ENCODE data around the gene SLC37A1.
"Not testable (repeated sequence)": the region's sequence is repeated elsewhere in the genome, so short reads cannot be mapped to it uniquely, and the experiment has no call there.

SLC37A1 gene

DNA sequence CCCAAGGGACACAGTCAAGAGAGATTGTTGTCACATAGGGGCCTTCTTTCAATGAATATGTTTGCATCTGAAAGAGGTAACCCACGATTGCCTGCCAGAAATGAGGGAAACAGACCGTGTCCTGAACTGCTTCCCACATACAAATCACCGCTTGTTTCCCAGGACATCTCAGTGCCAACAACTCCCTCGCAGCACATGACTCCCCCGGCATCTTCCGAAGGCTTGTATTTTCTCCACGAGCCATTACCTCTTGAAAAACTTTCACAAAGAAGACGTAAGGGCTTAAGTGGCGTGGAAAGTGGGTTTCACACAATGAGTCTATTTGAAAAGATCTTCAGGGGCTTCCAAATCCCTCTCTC lies 108.1 kb downstream of the SLC37A1 start:
- no peak for TF ChIP-seq CTCF (IDR thresholded peaks at IDR 0.05; ENCODE audit: borderline replicate concordance, insufficient read depth, low read depth, low read length)
- H3K4me3 ChIP-seq (ENCODE audit: low read depth, low read length): no peak overlapping the region

DNA sequence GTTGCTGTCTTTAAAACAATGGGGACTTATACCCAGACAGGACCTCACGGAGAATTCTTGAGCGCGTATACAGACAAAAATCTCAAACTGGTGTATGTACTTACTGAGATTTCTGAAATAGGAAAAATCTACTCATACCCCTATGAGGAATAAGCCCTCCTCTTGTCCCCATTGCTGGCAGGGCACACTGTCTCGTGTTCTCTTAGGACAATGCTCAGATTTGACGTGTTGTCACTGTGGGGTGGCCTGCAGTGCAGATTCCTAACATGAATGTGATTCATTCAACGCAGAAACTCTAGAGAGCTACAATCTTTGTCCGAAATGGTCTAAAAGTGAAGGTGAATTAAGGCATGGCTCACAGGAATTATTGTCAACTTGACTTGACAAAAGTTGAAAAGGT lies 108.6 kb downstream of the SLC37A1 start:
- H3K4me3 ChIP-seq (ENCODE audit: low read depth, low read length): no peak overlapping the region
- no peak for TF ChIP-seq CTCF (IDR thresholded peaks at IDR 0.05; ENCODE audit: borderline replicate concordance, insufficient read depth, low read depth, low read length)

DNA sequence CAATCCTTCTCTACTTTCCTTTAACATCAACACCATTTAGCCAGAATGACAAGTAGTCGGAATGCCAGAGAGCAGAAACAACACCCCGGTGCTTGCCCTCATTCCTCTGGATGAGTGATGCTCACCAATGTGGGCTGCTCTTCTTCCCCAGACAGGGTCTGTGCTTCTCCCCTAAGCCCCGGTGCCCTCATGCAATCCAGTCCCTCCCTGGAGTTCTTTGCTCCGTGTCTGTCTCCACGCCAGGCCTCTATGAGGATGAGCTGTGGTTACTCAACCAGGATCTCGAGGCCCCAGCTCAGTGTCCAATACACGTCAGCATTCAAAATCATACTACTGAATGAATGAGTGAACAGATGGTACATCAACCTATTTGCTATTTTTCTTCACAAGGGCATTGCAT lies 110.0 kb downstream of the SLC37A1 start:
- no peak for TF ChIP-seq CTCF (IDR thresholded peaks at IDR 0.05; ENCODE audit: borderline replicate concordance, insufficient read depth, low read depth, low read length)
- no peak overlapping the region for H3K4me3 ChIP-seq (ENCODE audit: low read depth, low read length)

- no peak overlapping the region for H3K4me3 ChIP-seq (ENCODE audit: low read depth, low read length)
- TF ChIP-seq CTCF (IDR thresholded peaks at IDR 0.05; ENCODE audit: borderline replicate concordance, insufficient read depth, low read depth, low read length): no peak
These were observed 110.6 kb downstream of the SLC37A1 start for GRCh38 chr21:42624095-42624790.

DNA sequence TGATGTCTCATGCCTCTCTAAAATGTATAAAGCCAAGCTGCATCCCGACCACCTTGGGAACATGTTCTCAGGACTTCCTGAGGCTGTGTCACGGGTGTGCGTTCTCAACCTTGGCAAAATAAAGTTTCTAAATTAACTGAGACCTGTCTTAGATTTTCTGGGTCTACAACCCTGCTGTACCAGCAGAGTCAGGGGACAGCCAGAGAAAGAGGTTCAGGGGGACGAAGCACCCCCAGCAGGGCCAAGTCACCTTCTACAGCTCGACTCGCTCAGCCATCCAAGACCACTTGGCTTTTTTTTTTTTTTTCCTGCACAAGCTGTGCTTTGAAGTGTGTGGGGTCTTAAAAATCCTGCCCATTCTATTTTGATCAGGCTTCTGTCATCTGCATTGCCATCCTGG lies 111.3 kb downstream of the SLC37A1 start:
- TF ChIP-seq CTCF (IDR thresholded peaks at IDR 0.05; ENCODE audit: borderline replicate concordance, insufficient read depth, low read depth, low read length): no peak
- no peak overlapping the region for H3K4me3 ChIP-seq (ENCODE audit: low read depth, low read length)

DNA sequence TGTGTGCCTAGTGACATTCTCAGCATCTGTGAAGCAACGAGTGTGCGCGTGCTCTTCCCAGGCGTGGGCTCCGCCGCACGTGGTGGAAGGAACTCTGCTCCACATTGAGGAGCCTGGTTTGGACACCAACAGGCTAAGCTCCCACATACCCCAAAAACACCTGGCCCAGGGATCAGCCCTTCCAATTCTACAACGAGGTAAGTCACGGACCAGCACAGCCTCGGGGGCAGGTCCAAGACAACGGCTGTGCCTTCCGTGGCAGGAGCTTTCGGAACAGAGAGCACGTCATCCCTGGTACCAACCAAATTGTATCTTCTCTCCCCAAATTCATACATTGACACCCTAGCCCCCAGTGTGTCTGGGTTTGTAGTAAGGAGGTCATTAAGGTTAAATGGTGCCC lies 112.5 kb downstream of the SLC37A1 start:
- no peak overlapping the region for H3K4me3 ChIP-seq (ENCODE audit: low read depth, low read length)
- TF ChIP-seq CTCF (IDR thresholded peaks at IDR 0.05; ENCODE audit: borderline replicate concordance, insufficient read depth, low read depth, low read length): no peak

DNA sequence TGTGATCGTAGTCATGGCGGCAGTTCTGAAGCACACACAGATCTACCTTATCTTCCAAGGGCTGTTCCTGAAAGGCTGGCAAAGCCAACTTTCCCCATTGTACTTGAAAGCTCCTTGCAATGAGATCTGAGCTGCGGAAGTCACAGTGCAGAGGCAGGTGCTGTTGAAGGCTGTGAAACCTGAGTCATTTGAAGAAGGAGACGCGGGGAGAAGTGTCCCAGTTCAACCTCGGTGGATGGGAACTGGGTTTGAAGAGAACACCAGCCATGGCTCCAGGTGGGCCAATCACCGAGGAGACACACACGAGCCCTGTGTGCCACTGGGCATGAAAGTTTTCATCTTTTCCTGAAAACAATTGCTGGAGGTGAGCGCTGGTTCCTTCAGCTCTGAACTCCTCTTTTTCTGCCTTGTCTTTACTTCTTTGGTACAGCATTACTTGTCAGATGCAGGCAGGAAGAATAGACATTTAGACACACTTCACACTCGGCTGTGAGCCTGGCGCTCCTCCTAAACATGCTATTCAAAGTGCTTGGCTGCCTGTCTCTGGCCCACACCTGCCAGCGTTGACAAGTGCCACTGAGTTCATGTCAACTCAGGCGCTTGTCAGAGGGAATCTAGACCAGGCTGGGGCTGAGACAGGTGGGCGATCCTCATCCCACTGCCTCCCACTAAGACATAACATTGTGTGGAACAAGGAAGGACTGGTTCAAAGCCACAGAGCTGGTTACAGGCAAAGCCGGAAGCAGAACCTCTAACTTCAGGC lies 114.1 kb downstream of the SLC37A1 start:
- TF ChIP-seq CTCF (IDR thresholded peaks at IDR 0.05; ENCODE audit: borderline replicate concordance, insufficient read depth, low read depth, low read length): no peak
- no peak overlapping the region for H3K4me3 ChIP-seq (ENCODE audit: low read depth, low read length)

DNA sequence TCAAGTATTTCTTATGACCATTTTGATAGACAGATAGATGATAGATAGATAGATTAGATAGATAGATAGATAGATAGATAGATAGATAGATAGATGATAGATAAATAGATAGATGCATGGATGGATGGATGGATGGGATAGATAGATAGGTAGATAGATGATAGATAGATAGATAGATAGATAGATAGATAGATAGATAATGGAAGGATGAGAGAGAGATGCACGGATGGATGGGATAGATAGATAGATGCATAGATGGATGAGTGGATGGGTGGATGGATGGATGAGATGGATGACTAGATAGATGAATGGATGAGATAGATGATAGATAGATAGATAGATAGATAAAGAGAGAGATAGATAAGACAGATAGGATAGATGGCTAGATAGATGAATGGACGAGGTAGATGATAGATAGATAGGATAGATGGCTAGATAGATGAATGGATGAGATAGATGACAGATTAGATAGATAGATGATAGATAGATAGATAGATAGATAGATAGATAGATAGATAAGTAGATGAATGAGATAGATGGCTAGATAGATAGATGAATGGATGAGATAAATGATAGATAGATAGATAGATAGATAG lies 114.9 kb downstream of the SLC37A1 start:
- H3K4me3 ChIP-seq (ENCODE audit: low read depth, low read length): not testable (repeated sequence)

Data from GM12875 (cell line).